ENCODE measurements around the gene SPON1.

The SPON1 gene

GRCh38 chr11:14253840-14254239 is 291.3 kb downstream of the SPON1 start:
- Histone ChIP-seq H3K9ac (ENCODE audit: low read length) (no peak overlapping the region), H3K4me1 (ENCODE audit: insufficient read depth, low read length) (no peaks in the 10 kb centered on the region), H3K36me3 (ENCODE audit: insufficient read depth, low read length) (no peaks in the 10 kb centered on the region), H3K27me3 (ENCODE audit: control insufficient read depth in 1 of 2, insufficient read depth in 2 of 2, low read length in 2 of 2) (no peaks in the 10 kb centered on the region), H3K27ac (ENCODE audit: low read depth, low read length) (no peak overlapping the region), H3K9me3 (ENCODE audit: low read length) (no peaks in the 10 kb centered on the region), H3K4me3 (ENCODE audit: low read depth in 1 of 2, low read length in 2 of 2) (no peak overlapping the region)

DNA sequence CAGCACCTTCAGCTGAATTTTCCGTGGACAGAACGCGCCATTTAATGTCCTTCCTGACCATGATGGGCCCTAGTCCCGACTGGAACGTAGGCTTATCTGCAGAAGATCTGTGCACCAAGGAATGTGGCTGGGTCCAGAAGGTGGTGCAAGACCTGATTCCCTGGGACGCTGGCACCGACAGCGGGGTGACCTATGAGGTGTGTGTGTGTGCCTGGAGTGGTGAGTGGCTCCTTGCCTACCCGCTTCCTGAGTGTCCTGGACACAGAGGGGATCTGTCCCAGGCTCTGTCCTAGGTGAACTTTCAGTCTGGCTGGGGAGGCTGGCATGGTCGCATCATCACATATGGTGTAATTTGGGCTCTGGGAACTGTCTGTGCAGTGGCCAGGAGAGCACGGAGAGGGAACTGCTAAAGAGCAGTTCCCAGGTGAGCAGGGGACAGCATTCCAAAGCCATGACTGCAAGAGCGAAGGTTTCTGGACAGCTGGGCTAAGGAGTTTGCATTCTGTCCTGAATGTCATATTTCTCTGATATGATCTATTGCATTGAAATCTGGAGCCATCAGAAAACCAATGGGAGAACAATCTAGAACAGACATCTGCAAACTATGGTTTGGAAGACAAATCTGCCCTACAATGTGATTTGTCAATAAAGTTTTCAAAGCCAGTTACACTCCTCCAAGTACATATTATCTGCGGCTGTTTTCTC is 292.2 kb downstream of the SPON1 start:
- Histone ChIP-seq H3K36me3 (ENCODE audit: insufficient read depth, low read length) (no peaks in the 10 kb centered on the region), H3K4me3 (ENCODE audit: low read depth in 1 of 2, low read length in 2 of 2) (no peak overlapping the region), H3K27me3 (ENCODE audit: control insufficient read depth in 1 of 2, insufficient read depth in 2 of 2, low read length in 2 of 2) (no peaks in the 10 kb centered on the region), H3K27ac (ENCODE audit: low read depth, low read length) (no peak overlapping the region), H3K9me3 (ENCODE audit: low read length) (no peaks in the 10 kb centered on the region), H3K4me1 (ENCODE audit: insufficient read depth, low read length) (no peaks in the 10 kb centered on the region), H3K9ac (ENCODE audit: low read length) (no peak overlapping the region)

DNA sequence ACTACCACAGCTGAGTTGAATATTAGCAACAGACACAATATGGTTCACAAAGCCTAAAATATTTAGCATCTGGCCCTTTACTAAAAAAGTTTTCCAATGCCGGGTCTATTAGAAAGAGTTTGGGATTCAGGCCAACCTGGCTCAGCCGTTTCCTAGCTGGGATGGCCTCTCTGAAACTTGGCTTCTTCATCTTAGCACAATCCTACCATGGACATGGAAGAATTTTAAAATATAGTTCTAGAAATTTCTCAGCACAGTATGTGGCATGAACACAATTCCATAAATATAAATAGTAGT is 292.7 kb downstream of the SPON1 start:
- H3K9ac ChIP-seq (ENCODE audit: low read length): no peak overlapping the region
- H3K4me1 ChIP-seq (ENCODE audit: insufficient read depth, low read length): no peaks in the 10 kb centered on the region
- H3K36me3 ChIP-seq (ENCODE audit: insufficient read depth, low read length): no peaks in the 10 kb centered on the region
- no peaks in the 10 kb centered on the region for H3K9me3 ChIP-seq (ENCODE audit: low read length)
- no peak overlapping the region for H3K4me3 ChIP-seq (ENCODE audit: low read depth in 1 of 2, low read length in 2 of 2)
- H3K27me3 ChIP-seq (ENCODE audit: control insufficient read depth in 1 of 2, insufficient read depth in 2 of 2, low read length in 2 of 2): no peaks in the 10 kb centered on the region
- no peak overlapping the region for H3K27ac ChIP-seq (ENCODE audit: low read depth, low read length)

DNA sequence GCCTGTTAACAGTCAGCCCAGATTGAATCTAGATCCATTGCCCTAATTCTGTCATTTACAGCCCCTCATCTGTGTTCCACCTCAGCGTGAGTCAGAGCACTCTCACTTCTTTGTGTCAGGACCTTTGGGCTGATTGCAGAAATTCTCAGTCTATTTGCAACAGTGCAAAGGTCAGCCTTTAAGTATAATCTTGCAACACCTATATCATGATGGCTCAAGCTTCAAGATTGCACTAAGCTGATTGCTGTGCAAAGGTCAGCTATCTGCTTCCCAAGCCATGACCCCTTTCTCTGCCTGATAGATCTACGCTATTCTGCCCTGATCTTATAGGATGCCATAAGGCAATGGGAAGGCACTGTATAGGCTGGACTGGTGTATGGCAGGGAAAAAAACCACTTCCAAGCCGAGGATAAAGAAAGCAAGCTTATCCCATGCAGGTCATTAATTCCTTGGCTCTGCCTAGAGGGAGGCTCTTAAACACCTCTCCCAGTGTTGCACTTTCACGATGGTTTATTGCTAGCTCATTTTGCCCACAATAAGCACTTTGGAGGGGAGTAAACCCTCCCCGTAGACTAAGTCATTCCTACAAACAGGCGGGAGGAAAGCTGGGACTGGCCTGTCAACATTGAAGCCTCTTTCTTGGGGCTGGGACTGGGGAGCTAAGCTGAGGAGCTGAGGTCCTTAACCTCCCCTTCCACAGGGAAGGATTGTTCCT is 295.9 kb downstream of the SPON1 start:
- no peaks in the 10 kb centered on the region for H3K27me3 ChIP-seq (ENCODE audit: control insufficient read depth in 1 of 2, insufficient read depth in 2 of 2, low read length in 2 of 2)
- H3K27ac ChIP-seq (ENCODE audit: low read depth, low read length): no peak overlapping the region
- no peak overlapping the region for H3K9ac ChIP-seq (ENCODE audit: low read length)
- H3K9me3 ChIP-seq (ENCODE audit: low read length): no peaks in the 10 kb centered on the region
- no peaks in the 10 kb centered on the region for H3K36me3 ChIP-seq (ENCODE audit: insufficient read depth, low read length)
- no peak overlapping the region for H3K4me3 ChIP-seq (ENCODE audit: low read depth in 1 of 2, low read length in 2 of 2)
- peaks cover 5% of the 10 kb centered on the region for H3K4me1 ChIP-seq (ENCODE audit: insufficient read depth, low read length)

GRCh38 chr11:14259186-14259784 is 296.8 kb downstream of the SPON1 start:
- Histone ChIP-seq H3K9me3 (ENCODE audit: low read length) (no peaks in the 10 kb centered on the region), H3K4me1 (ENCODE audit: insufficient read depth, low read length) (peaks cover 5% of the 10 kb centered on the region), H3K4me3 (ENCODE audit: low read depth in 1 of 2, low read length in 2 of 2) (no peak overlapping the region), H3K27ac (ENCODE audit: low read depth, low read length) (no peak overlapping the region), H3K36me3 (ENCODE audit: insufficient read depth, low read length) (no peaks in the 10 kb centered on the region), H3K9ac (ENCODE audit: low read length) (no peak overlapping the region), H3K27me3 (ENCODE audit: control insufficient read depth in 1 of 2, insufficient read depth in 2 of 2, low read length in 2 of 2) (no peaks in the 10 kb centered on the region)

- Histone ChIP-seq H3K27ac (ENCODE audit: low read depth, low read length) (no peak overlapping the region), H3K36me3 (ENCODE audit: insufficient read depth, low read length) (no peaks in the 10 kb centered on the region), H3K27me3 (ENCODE audit: control insufficient read depth in 1 of 2, insufficient read depth in 2 of 2, low read length in 2 of 2) (no peaks in the 10 kb centered on the region), H3K9ac (ENCODE audit: low read length) (no peak overlapping the region), H3K4me1 (ENCODE audit: insufficient read depth, low read length) (peaks cover 5% of the 10 kb centered on the region), H3K9me3 (ENCODE audit: low read length) (no peaks in the 10 kb centered on the region), H3K4me3 (ENCODE audit: low read depth in 1 of 2, low read length in 2 of 2) (no peak overlapping the region)
Measured at GRCh38 chr11:14259878-14260277, 297.4 kb downstream of the SPON1 start.

DNA sequence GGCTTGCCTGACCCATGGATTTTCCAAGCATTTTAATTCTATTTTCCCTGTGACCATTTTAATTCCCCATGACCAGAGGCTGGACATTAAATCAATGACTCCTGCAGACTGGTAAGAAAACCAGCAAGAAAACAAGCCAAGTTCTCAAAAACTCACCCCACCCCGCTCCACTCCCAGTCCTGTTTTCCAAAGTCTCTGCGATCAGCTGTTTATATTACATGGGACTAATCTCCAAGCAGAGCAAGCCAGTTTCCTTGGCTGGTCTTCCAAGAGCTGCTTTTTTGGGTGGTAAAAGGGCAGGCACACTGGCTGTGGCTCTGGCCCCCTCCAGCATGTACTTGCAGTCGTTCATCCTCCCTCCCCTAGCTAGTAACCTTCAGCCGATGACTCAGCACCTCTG is 298.5 kb downstream of the SPON1 start:
- H3K9me3 ChIP-seq (ENCODE audit: low read length): no peaks in the 10 kb centered on the region
- no peak overlapping the region for H3K27ac ChIP-seq (ENCODE audit: low read depth, low read length)
- no peak overlapping the region for H3K4me3 ChIP-seq (ENCODE audit: low read depth in 1 of 2, low read length in 2 of 2)
- H3K36me3 ChIP-seq (ENCODE audit: insufficient read depth, low read length): no peaks in the 10 kb centered on the region
- no peak overlapping the region for H3K9ac ChIP-seq (ENCODE audit: low read length)
- peaks cover 5% of the 10 kb centered on the region for H3K4me1 ChIP-seq (ENCODE audit: insufficient read depth, low read length)
- H3K27me3 ChIP-seq (ENCODE audit: control insufficient read depth in 1 of 2, insufficient read depth in 2 of 2, low read length in 2 of 2): no peaks in the 10 kb centered on the region

DNA sequence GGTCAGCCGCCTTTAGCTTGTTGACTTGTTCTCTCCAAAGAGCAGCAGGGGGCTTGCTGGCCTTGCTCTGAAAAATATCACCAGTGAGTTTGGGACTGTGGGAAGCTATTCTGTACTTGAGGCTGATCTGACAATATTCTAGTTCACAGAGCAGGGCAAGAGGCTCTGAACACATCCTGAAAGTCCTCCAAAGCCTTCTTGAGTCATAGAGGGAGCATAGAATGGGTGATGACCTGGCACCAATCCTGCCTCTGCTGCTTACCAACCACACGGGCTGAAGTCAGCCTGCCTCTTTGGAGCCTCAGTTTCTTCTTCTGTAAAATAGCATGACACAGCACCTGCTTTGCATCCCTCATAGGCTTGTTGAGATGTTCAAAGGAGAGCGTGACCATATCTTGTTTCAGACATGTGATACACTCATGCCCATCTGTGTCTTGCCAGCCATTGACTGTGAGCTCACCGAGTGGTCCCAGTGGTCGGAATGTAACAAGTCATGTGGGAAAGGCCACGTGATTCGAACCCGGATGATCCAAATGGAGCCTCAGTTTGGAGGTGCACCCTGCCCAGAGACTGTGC is 299.8 kb downstream of the SPON1 start:
- Histone ChIP-seq H3K27me3 (ENCODE audit: control insufficient read depth in 1 of 2, insufficient read depth in 2 of 2, low read length in 2 of 2) (no peaks in the 10 kb centered on the region), H3K27ac (ENCODE audit: low read depth, low read length) (no peak overlapping the region), H3K4me1 (ENCODE audit: insufficient read depth, low read length) (peaks cover 5% of the 10 kb centered on the region), H3K9me3 (ENCODE audit: low read length) (no peaks in the 10 kb centered on the region), H3K4me3 (ENCODE audit: low read depth in 1 of 2, low read length in 2 of 2) (no peak overlapping the region), H3K36me3 (ENCODE audit: insufficient read depth, low read length) (no peaks in the 10 kb centered on the region), H3K9ac (ENCODE audit: low read length) (no peak overlapping the region)

GRCh38 chr11:14264966-14265365 is 302.4 kb downstream of the SPON1 start:
- H3K36me3 ChIP-seq (ENCODE audit: insufficient read depth, low read length): no peaks in the 10 kb centered on the region
- no peaks in the 10 kb centered on the region for H3K9me3 ChIP-seq (ENCODE audit: low read length)
- H3K4me1 ChIP-seq (ENCODE audit: insufficient read depth, low read length): peaks cover 5% of the 10 kb centered on the region
- no peak overlapping the region for H3K4me3 ChIP-seq (ENCODE audit: low read depth in 1 of 2, low read length in 2 of 2)
- no peak overlapping the region for H3K27ac ChIP-seq (ENCODE audit: low read depth, low read length)
- H3K9ac ChIP-seq (ENCODE audit: low read length): no peak overlapping the region
- H3K27me3 ChIP-seq (ENCODE audit: control insufficient read depth in 1 of 2, insufficient read depth in 2 of 2, low read length in 2 of 2): no peaks in the 10 kb centered on the region

- no peaks in the 10 kb centered on the region for H3K36me3 ChIP-seq (ENCODE audit: insufficient read depth, low read length)
- no peaks in the 10 kb centered on the region for H3K27me3 ChIP-seq (ENCODE audit: control insufficient read depth in 1 of 2, insufficient read depth in 2 of 2, low read length in 2 of 2)
- H3K9me3 ChIP-seq (ENCODE audit: low read length): no peaks in the 10 kb centered on the region
- H3K27ac ChIP-seq (ENCODE audit: low read depth, low read length): no peak overlapping the region
- no peak overlapping the region for H3K9ac ChIP-seq (ENCODE audit: low read length)
- H3K4me3 ChIP-seq (ENCODE audit: low read depth in 1 of 2, low read length in 2 of 2): no peak overlapping the region
- H3K4me1 ChIP-seq (ENCODE audit: insufficient read depth, low read length): no peaks in the 10 kb centered on the region
Measured at GRCh38 chr11:14266622-14267021, 304.1 kb downstream of the SPON1 start.

DNA sequence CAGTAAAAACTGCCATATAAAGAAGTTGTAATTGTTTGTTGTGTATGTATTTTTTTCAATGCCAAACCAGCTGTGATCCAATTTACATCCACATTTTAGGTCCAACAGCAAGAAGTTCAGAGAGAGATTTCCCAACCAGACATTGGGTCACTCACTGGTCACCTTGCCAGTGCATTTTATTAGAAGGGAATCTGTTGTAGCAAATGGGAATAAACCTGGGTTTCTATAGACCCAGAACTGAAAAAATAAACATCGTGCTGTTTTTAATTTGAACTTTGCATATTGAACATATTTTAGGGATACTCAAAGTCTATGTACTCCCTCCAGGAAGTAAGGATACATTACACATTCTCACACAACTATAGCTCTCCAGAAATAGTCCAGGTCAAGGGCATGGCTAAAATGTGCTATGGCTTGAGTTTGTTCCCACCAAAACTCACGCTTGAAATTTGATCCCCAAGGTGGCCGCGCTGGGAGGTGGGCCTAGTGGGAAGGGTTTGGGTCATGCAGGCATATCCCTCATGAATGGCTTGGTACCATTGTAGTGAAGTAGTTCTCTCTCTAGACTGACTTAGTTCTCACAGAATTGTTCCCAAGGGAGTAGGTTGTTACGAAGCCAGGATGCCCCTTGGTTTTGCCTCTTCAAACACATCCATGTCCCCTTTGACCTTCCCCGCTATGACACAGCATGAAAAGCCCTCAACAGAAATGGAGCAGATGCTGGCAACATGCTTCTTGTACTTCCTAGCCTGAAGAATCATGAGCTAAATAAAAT is 305.5 kb downstream of the SPON1 start:
- Histone ChIP-seq H3K9me3 (ENCODE audit: low read length) (no peaks in the 10 kb centered on the region), H3K27ac (ENCODE audit: low read depth, low read length) (no peak overlapping the region), H3K36me3 (ENCODE audit: insufficient read depth, low read length) (no peaks in the 10 kb centered on the region), H3K9ac (ENCODE audit: low read length) (no peak overlapping the region), H3K4me3 (ENCODE audit: low read depth in 1 of 2, low read length in 2 of 2) (no peak overlapping the region), H3K4me1 (ENCODE audit: insufficient read depth, low read length) (no peaks in the 10 kb centered on the region), H3K27me3 (ENCODE audit: control insufficient read depth in 1 of 2, insufficient read depth in 2 of 2, low read length in 2 of 2) (no peaks in the 10 kb centered on the region)

Measured in muscle layer of colon (tissue), 2 donors.